ENCODE data around the gene SETDB1. TPM values are rescaled to one million over a fixed set of nuclear protein-coding genes. Genes with fewer than 3 reads are reported as not detected.
"Not testable (repeated sequence)": the region's sequence is repeated elsewhere in the genome, so short reads cannot be mapped to it uniquely, and the experiment has no call there.

The SETDB1 gene
- total RNA-seq (2021) (66.5 and 71.0 TPM in 2 replicates), Bru-seq, nascent RNA (percentile 77 among the genes with signal in this experiment), BruChase-seq, experiment 1, labeled RNA remaining after a 2-hour chase (percentile 78 among the genes with signal in this experiment), BruChase-seq, experiment 2, labeled RNA remaining after a 6-hour chase (percentile 80 among the genes with signal in this experiment)
- long read RNA-seq, partial matches to known transcripts = 3 of 9 reads
- long read RNA-seq, other reads (novel, unspliced or antisense) = 5 of 9 reads

GRCh38 chr1:150926097-150926741 lies at the start of gene SETDB1:
Gene SETDB1, plus strand, starts transcription at chr1:150926363. Its CDS starts 1,352 bp downstream, at chr1:150927715.
- Histone ChIP-seq H3K27ac (ENCODE audit: low read depth, low read length, poor library complexity, severe bottlenecking) (peak within 1 kb of the TSS; percentile 91), H3K36me3 (ENCODE audit: insufficient read depth, low read length, poor library complexity, severe bottlenecking) (peaks cover 35% of the 10 kb centered on the region), H3K4me1 (ENCODE audit: insufficient read depth, low read length, poor library complexity, severe bottlenecking) (peaks cover 5% of the 10 kb centered on the region), H3K9me3 (ENCODE audit: low read depth, low read length, poor library complexity, severe bottlenecking) (no peaks in the 10 kb centered on the region), H3K27me3 (replicated peaks; ENCODE audit: insufficient read depth, low read depth, low read length, poor library complexity) (no peaks in the 10 kb centered on the region), H3K4me3 (ENCODE audit: low read depth, low read length, poor library complexity, severe bottlenecking) (peak within 1 kb of the TSS; percentile 70)
- no TSS peak for BruUV-seq (replicated peaks)
- intact Hi-C loops (cut with micrococcal nuclease; ENCODE audit: unreplicated experiment) = loop anchor here (10.0 kb wide), 1 partner anchor 301 kb away; the partner anchor contains the start of gene ENSA
- ChIA-PET CTCF (interaction anchor here (0.6 kb wide), 1 partner anchor 157 kb away, joined by 3 read pairs; no protein-coding TSS in a partner anchor), POLR2A (ENCODE audit: low non-redundant PET) (no interaction called here)
- TF ChIP-seq, protein P1, sequence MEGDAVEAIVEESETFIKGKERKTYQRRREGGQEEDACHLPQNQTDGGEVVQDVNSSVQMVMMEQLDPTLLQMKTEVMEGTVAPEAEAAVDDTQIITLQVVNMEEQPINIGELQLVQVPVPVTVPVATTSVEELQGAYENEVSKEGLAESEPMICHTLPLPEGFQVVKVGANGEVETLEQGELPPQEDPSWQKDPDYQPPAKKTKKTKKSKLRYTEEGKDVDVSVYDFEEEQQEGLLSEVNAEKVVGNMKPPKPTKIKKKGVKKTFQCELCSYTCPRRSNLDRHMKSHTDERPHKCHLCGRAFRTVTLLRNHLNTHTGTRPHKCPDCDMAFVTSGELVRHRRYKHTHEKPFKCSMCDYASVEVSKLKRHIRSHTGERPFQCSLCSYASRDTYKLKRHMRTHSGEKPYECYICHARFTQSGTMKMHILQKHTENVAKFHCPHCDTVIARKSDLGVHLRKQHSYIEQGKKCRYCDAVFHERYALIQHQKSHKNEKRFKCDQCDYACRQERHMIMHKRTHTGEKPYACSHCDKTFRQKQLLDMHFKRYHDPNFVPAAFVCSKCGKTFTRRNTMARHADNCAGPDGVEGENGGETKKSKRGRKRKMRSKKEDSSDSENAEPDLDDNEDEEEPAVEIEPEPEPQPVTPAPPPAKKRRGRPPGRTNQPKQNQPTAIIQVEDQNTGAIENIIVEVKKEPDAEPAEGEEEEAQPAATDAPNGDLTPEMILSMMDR (conservative IDR thresholded peaks at IDR 0.05; ENCODE audit: low read depth, low read length) = no peak; the same call in 1 of the 2 replicates
- no peak for TF ChIP-seq EZH2 (IDR thresholded peaks at IDR 0.05; ENCODE audit: borderline replicate concordance, low read depth, low read length, poor library complexity, severe bottlenecking)
- DNase-seq (ENCODE audit: low spot score) = peak; percentile 99

GRCh38 chr1:150878931-150879330 lies 47.2 kb upstream of the SETDB1 start:
- H3K27ac ChIP-seq (ENCODE audit: low read depth, low read length, poor library complexity, severe bottlenecking); H3K4me3 ChIP-seq (ENCODE audit: low read depth, low read length, poor library complexity, severe bottlenecking); BruUV-seq (replicated peaks); H3K9me3 ChIP-seq (ENCODE audit: low read depth, low read length, poor library complexity, severe bottlenecking); intact Hi-C loops (cut with micrococcal nuclease; ENCODE audit: unreplicated experiment); DNase-seq (ENCODE audit: low spot score); POLR2A ChIA-PET (ENCODE audit: low non-redundant PET); H3K36me3 ChIP-seq (ENCODE audit: insufficient read depth, low read length, poor library complexity, severe bottlenecking); CTCF ChIA-PET; H3K27me3 ChIP-seq (replicated peaks; ENCODE audit: insufficient read depth, low read depth, low read length, poor library complexity): not testable (repeated sequence)
- peaks cover 13% of the 10 kb centered on the region for H3K4me1 ChIP-seq (ENCODE audit: insufficient read depth, low read length, poor library complexity, severe bottlenecking)

DNA sequence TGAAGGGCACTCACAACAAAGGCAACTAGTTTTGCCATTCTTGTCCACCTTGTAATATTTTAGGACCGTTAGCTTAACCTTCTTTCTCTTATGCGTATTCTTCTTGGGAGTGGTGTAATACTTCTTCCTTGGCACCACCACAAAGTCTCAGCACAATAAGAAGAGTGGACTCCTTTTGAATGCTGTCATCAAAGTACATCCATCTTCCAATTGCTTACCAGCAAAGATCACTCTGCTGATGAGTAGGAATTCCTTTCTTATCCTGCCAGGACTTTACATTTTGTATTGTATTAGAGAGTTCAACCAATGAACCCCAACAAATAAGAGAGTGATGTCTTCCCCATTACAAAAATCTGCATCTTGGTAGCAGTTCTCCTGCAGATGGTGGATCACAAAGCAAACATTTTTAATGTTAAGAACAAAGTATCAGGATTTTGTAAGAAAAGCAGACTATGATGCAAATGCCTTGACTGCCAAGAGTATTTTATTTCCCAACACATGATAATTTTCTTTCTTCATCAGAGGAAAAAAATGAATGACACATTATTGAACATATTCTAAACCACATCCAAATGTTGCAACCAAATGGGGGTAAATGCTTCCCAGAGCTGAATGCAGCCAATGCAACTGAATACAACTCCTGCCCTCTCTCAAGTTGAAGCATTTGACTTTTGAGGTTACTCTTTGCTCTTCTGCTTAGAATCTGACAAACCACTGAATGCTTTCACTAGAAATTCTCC lies 44.7 kb upstream of the SETDB1 start:
- intact Hi-C loops (cut with micrococcal nuclease; ENCODE audit: unreplicated experiment) = no loop called here
- no TSS peak for BruUV-seq (replicated peaks)
- DNase-seq (ENCODE audit: low spot score) = no peak
- Histone ChIP-seq H3K27ac (ENCODE audit: low read depth, low read length, poor library complexity, severe bottlenecking) (no peak overlapping the region), H3K4me3 (ENCODE audit: low read depth, low read length, poor library complexity, severe bottlenecking) (no peak overlapping the region), H3K9me3 (ENCODE audit: low read depth, low read length, poor library complexity, severe bottlenecking) (no peaks in the 10 kb centered on the region), H3K4me1 (ENCODE audit: insufficient read depth, low read length, poor library complexity, severe bottlenecking) (no peaks in the 10 kb centered on the region), H3K27me3 (replicated peaks; ENCODE audit: insufficient read depth, low read depth, low read length, poor library complexity) (no peaks in the 10 kb centered on the region), H3K36me3 (ENCODE audit: insufficient read depth, low read length, poor library complexity, severe bottlenecking) (no peaks in the 10 kb centered on the region)
- CTCF ChIA-PET = no interaction called here
- TF ChIP-seq EZH2 (IDR thresholded peaks at IDR 0.05; ENCODE audit: borderline replicate concordance, low read depth, low read length, poor library complexity, severe bottlenecking) = no peak
- TF ChIP-seq, protein P1 (conservative IDR thresholded peaks at IDR 0.05; ENCODE audit: low read depth, low read length) = no peak
- POLR2A ChIA-PET (ENCODE audit: low non-redundant PET) = no interaction called here

- H3K4me1 ChIP-seq (ENCODE audit: insufficient read depth, low read length, poor library complexity, severe bottlenecking); POLR2A ChIA-PET (ENCODE audit: low non-redundant PET); H3K36me3 ChIP-seq (ENCODE audit: insufficient read depth, low read length, poor library complexity, severe bottlenecking); BruUV-seq (replicated peaks); DNase-seq (ENCODE audit: low spot score); H3K4me3 ChIP-seq (ENCODE audit: low read depth, low read length, poor library complexity, severe bottlenecking); H3K27ac ChIP-seq (ENCODE audit: low read depth, low read length, poor library complexity, severe bottlenecking); H3K27me3 ChIP-seq (replicated peaks; ENCODE audit: insufficient read depth, low read depth, low read length, poor library complexity); CTCF ChIA-PET; intact Hi-C loops (cut with micrococcal nuclease; ENCODE audit: unreplicated experiment); H3K9me3 ChIP-seq (ENCODE audit: low read depth, low read length, poor library complexity, severe bottlenecking): not testable (repeated sequence)
Measured at GRCh38 chr1:150883121-150883520, 43.0 kb upstream of the SETDB1 start.

All from A673 (cell line).